Peyer's patch (tissue), 4 donors: ENCODE data around the gene TST. TPM values are rescaled to one million over a fixed set of nuclear protein-coding genes. Genes with fewer than 3 reads are reported as not detected.

Source experiments
- DNase-seq, 3 donors: peaks; one replicate each; pipeline ENCODE4 v3.0.0-alpha.2; 2017 to 2019
- H3K27ac ChIP-seq, 4 donors: fragments of 200-600 bp; sonication (generic); one replicate each; pipeline ENCODE4 v1.5.1; 2016 to 2019
- H3K27me3 ChIP-seq, 2 donors: fragments of 200-600 bp; sonication (generic); one replicate each; pipeline ENCODE4 v1.5.1; 2019
- H3K36me3 ChIP-seq, 3 donors: fragments of 200-600 bp; sonication (generic); one replicate each; pipeline ENCODE4 v1.5.1; 2016 to 2019
- H3K4me1 ChIP-seq, 4 donors: fragments of 200-600 bp; sonication (generic); one replicate each; pipeline ENCODE4 v1.5.1; 2016 to 2019
- H3K4me3 ChIP-seq, 4 donors: fragments of 200-600 bp; sonication (generic); 1 replicate in 3 of 4; 2 replicates in 1 of 4; pipeline ENCODE4 v1.5.1; 2016 to 2019; ENCODE audit warnings: mild to moderate bottlenecking in 1 of 4
- H3K9me3 ChIP-seq, 4 donors: fragments of 200-600 bp; sonication (generic); one replicate each; pipeline ENCODE4 v1.5.1; 2016 to 2019; ENCODE audit warnings: mild to moderate bottlenecking in 1 of 4
- CTCF ChIP-seq, 6 experiments: fragments of 450-650 bp in 4 of 6; fragments of 200-600 bp in 2 of 6; sonication (generic) in 1 of 6; IDR thresholded peaks; one replicate each; pipeline ENCODE4 v1.5.1; 2017 to 2019; ENCODE audit warnings: antibody characterized with exemption in 6 of 6, mild to moderate bottlenecking in 3 of 6, moderate library complexity in 1 of 6
- POLR2A ChIP-seq, 2 donors: fragments of 450-650 bp; IDR thresholded peaks; one replicate each; pipeline ENCODE4 v1.5.1; 2017; ENCODE audit warnings: antibody characterized with exemption in 2 of 2, mild to moderate bottlenecking in 2 of 2, moderate library complexity in 2 of 2
- total RNA-seq, 4 donors: library from RNA; depleted of rRNA; stranded (reverse); fragments of >200 nt; gene quantifications; one replicate each; pipeline ENCODE4 v1.1.0, GENCODE V29; 2016

Gene TST
- total RNA-seq, 4 donors from 2014 or later: 93.3 to 485 (median 249) TPM

GRCh38 chr22:37021710-37022482 lies 2.6 kb upstream of the TST start:
- Histone ChIP-seq H3K36me3 (peaks cover 0 to 15% (median 0%) of the 10 kb centered on the region in 3 donors), H3K9me3 (no peaks in the 10 kb centered on the region), H3K4me1 (peaks cover 0 to 60% (median 12%) of the 10 kb centered on the region in 4 donors), H3K27me3 (no peaks in the 10 kb centered on the region), H3K4me3 (peak overlapping the region in 1 of 4 donors; percentile 12), H3K27ac (peak overlapping the region in 3 of 4 donors; percentile 94 to 99 (median 95))
- peak; percentile 56 to 84 (median 77) for DNase-seq
- TF ChIP-seq POLR2A (IDR thresholded peaks at IDR 0.05) (no peak), CTCF (IDR thresholded peaks at IDR 0.05) (peak; percentile 50 to 75 (median 69))

- DNase-seq: peak in 2 of 3 donors; percentile 66 to 80
- no peaks in the 10 kb centered on the region for H3K9me3 ChIP-seq
- TF ChIP-seq POLR2A (IDR thresholded peaks at IDR 0.05) (peak; percentile 24 to 83), CTCF (IDR thresholded peaks at IDR 0.05) (no peak)
- H3K27ac ChIP-seq: peak overlapping the region in 3 of 4 donors; percentile 94 to 99 (median 95)
- H3K27me3 ChIP-seq: no peaks in the 10 kb centered on the region
- H3K4me3 ChIP-seq: peak overlapping the region in 2 of 4 donors; percentile 69 to 98
- H3K4me1 ChIP-seq: peaks cover 3 to 58% (median 12%) of the 10 kb centered on the region in 4 donors
- H3K36me3 ChIP-seq: peaks cover 0 to 7% (median 0%) of the 10 kb centered on the region in 3 donors
These were observed 1.8 kb upstream of the TST start for GRCh38 chr22:37021041-37021440.

- peaks cover 0 to 7% (median 0%) of the 10 kb centered on the region in 3 donors for H3K36me3 ChIP-seq
- H3K9me3 ChIP-seq: no peaks in the 10 kb centered on the region
- DNase-seq: peak; percentile 34 to 75 (median 75)
These were observed 889 bp upstream of the TST start for GRCh38 chr22:37020192-37020479.

GRCh38 chr22:37018815-37019308 lies 385 bp downstream of the TST start:
- peak; percentile 21 to 84 (median 80) for DNase-seq
- Histone ChIP-seq H3K9me3 (no peaks in the 10 kb centered on the region), H3K4me1 (peaks cover 3 to 72% (median 12%) of the 10 kb centered on the region in 4 donors), H3K4me3 (peak overlapping the region; percentile 69 to 98 (median 90)), H3K36me3 (no peaks in the 10 kb centered on the region), H3K27ac (peak overlapping the region; percentile 80 to 99 (median 94)), H3K27me3 (no peaks in the 10 kb centered on the region)
- peak in 1 of 2 donors; percentile 47 for TF ChIP-seq POLR2A (IDR thresholded peaks at IDR 0.05)
- TF ChIP-seq CTCF (IDR thresholded peaks at IDR 0.05): no peak

More at GRCh38 chr22:37020192-37020479, 889 bp upstream of the TST start:
- Histone ChIP-seq H3K4me3 (peak overlapping the region; percentile 69 to 98 (median 90)), H3K27ac (peak overlapping the region; percentile 80 to 99 (median 94)), H3K4me1 (peaks cover 3 to 62% (median 12%) of the 10 kb centered on the region in 4 donors), H3K27me3 (no peaks in the 10 kb centered on the region)
- TF ChIP-seq CTCF (IDR thresholded peaks at IDR 0.05): no peak
- TF ChIP-seq POLR2A (IDR thresholded peaks at IDR 0.05): peak in 1 of 2 donors; percentile 48

- no peak for DNase-seq
- H3K27ac ChIP-seq: peak overlapping the region; percentile 80 to 99 (median 94)
- no peaks in the 10 kb centered on the region for H3K9me3 ChIP-seq
- no peaks in the 10 kb centered on the region for H3K27me3 ChIP-seq
- peak overlapping the region; percentile 69 to 98 (median 90) for H3K4me3 ChIP-seq
- H3K4me1 ChIP-seq: peaks cover 3 to 69% (median 12%) of the 10 kb centered on the region in 4 donors
- TF ChIP-seq CTCF (IDR thresholded peaks at IDR 0.05) (no peak), POLR2A (IDR thresholded peaks at IDR 0.05) (no peak)
- H3K36me3 ChIP-seq: no peaks in the 10 kb centered on the region
These were observed 997 bp downstream of the TST start for GRCh38 chr22:37018086-37018814.
